ENCODE measurements around the gene PDE3A.

GRCh38 chr12:20395791-20396550 is 27.6 kb downstream of the PDE3A start:
- TF ChIP-seq, protein P1, sequence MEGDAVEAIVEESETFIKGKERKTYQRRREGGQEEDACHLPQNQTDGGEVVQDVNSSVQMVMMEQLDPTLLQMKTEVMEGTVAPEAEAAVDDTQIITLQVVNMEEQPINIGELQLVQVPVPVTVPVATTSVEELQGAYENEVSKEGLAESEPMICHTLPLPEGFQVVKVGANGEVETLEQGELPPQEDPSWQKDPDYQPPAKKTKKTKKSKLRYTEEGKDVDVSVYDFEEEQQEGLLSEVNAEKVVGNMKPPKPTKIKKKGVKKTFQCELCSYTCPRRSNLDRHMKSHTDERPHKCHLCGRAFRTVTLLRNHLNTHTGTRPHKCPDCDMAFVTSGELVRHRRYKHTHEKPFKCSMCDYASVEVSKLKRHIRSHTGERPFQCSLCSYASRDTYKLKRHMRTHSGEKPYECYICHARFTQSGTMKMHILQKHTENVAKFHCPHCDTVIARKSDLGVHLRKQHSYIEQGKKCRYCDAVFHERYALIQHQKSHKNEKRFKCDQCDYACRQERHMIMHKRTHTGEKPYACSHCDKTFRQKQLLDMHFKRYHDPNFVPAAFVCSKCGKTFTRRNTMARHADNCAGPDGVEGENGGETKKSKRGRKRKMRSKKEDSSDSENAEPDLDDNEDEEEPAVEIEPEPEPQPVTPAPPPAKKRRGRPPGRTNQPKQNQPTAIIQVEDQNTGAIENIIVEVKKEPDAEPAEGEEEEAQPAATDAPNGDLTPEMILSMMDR (IDR thresholded peaks at IDR 0.05 in 2 of 3, conservative IDR thresholded peaks at IDR 0.05 in 1 of 3; ENCODE audit: control insufficient read depth in 2 of 3, extremely low read depth in 1 of 3, insufficient read depth in 1 of 3, low read depth in 3 of 3, low read length in 3 of 3) = no peak
- TF ChIP-seq EZH2 (IDR thresholded peaks at IDR 0.05; ENCODE audit: borderline replicate concordance, control insufficient read depth, low read depth, low read length) = no peak
- no peak for TF ChIP-seq PRDM15 (CRISPR knock-in tag; IDR thresholded peaks at IDR 0.05)
- no peak for TF ChIP-seq POLR2A (IDR thresholded peaks at IDR 0.05; ENCODE audit: low read depth, low read length)
- TF ChIP-seq ETV6 (conservative IDR thresholded peaks at IDR 0.05 in 1 of 2, IDR thresholded peaks at IDR 0.05 in 1 of 2; ENCODE audit: borderline replicate concordance in 1 of 2, low read depth in 1 of 2) = no peak
- TF ChIP-seq CBX3 (IDR thresholded peaks at IDR 0.05; ENCODE audit: borderline replicate concordance, low read depth) = no peak
- TF ChIP-seq KDM1A (IDR thresholded peaks at IDR 0.05; ENCODE audit: borderline replicate concordance) = no peak
- TF ChIP-seq GABPA (IDR thresholded peaks at IDR 0.05; ENCODE audit: low read depth) = no peak
- no peak for TF ChIP-seq POLR2AphosphoS2 (IDR thresholded peaks at IDR 0.05; ENCODE audit: low read depth, low read length)
- TF ChIP-seq USF2 (IDR thresholded peaks at IDR 0.05; ENCODE audit: borderline replicate concordance, low read depth, low read length) = no peak
- no peak for TF ChIP-seq SMC3 (IDR thresholded peaks at IDR 0.05; ENCODE audit: borderline replicate concordance, low read length)
- no peak for TF ChIP-seq SP1 (IDR thresholded peaks at IDR 0.05; ENCODE audit: low read depth, low read length)
- TF ChIP-seq EP300 (IDR thresholded peaks at IDR 0.05; ENCODE audit: borderline replicate concordance in 1 of 2, control insufficient read depth in 1 of 2, low read depth in 2 of 2, low read length in 2 of 2) = no peak
